ENCODE data around the gene MAPK8IP3.

The MAPK8IP3 gene

DNA sequence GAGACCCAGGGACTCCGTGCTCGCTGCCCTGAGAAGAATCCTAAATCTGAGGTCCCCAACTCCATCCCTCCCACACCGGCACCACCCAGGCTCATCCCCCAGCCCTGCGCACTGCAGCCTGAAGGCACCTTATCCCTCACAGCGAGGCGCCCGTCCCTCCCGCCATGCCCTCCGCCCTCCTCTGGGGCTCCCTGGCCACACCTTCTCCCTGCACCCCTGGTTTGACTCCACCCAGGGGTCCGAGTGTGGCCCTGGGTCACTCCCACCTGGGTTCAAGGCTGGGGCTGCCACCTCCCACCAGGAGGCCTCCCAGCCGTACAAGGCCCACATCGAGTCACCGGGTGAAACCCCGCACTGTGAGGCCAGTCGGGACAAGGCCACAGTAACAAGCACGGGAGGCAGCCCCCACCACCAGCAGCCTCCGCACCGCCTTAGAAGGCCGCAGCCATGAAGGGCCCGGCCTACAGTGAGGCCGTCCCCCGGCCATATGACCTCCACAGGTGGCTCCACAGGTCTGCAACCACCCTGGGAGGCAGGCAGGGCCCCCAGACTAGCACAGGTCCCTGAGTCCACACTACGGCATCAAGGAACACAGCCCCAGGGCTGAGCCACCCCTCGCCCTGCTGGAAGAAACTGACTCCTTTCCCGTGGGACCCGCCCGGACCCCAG, 112.3 kb downstream of the MAPK8IP3 start:
- DNase-seq = no peak

GRCh38 chr16:1818873-1819525, 113.0 kb downstream of the MAPK8IP3 start:
- DNase-seq = no peak

- no peak for DNase-seq
Measured at GRCh38 chr16:1819611-1820010, 113.6 kb downstream of the MAPK8IP3 start.

Measured in activated T-cell treated with anti-CD3 and anti-CD28 coated beads, Interleukin-2, amount 50 U/mL, for 48 hours (primary cell).